ACC112 (cell line): ENCODE data around the gene KLHL29.

Experiments
- H2AFZ ChIP-seq: fragments of 200-600 bp; sonication (generic); one replicate; pipeline ENCODE4 v1.6.0; 2017; ENCODE audit warnings: antibody characterized with exemption, low read length; ENCODE audit not compliant: unreplicated experiment
- H3K27ac ChIP-seq: fragments of 200-600 bp; sonication (generic); 2 replicates; pipeline ENCODE4 v1.5.1; 2014; ENCODE audit warnings: low read depth, mild to moderate bottlenecking, antibody characterized with exemption, low read length, moderate library complexity
- H3K27me3 ChIP-seq: fragments of 200-600 bp; sonication (generic); 2 replicates; pipeline ENCODE4 v1.6.1; 2014; ENCODE audit warnings: mild to moderate bottlenecking, antibody characterized with exemption, low read length, moderate library complexity, mixed read lengths; ENCODE audit not compliant: insufficient read depth
- H3K36me3 ChIP-seq: fragments of 200-600 bp; sonication (generic); 2 replicates; pipeline ENCODE4 v1.6.1; 2016; ENCODE audit warnings: mild to moderate bottlenecking, antibody characterized with exemption, low read length, moderate library complexity, mixed read lengths; ENCODE audit not compliant: insufficient read depth
- H3K4me1 ChIP-seq: fragments of 200-600 bp; sonication (generic); one replicate; pipeline ENCODE4 v1.6.1; 2016; ENCODE audit warnings: low read length, mixed read lengths; ENCODE audit not compliant: insufficient read depth, unreplicated experiment, control insufficient read depth
- H3K4me3 ChIP-seq: fragments of 200-600 bp; sonication (generic); 2 replicates; pipeline ENCODE4 v1.5.1; 2014; ENCODE audit warnings: mild to moderate bottlenecking, low read depth, low read length
- H3K79me2 ChIP-seq: fragments of 200-600 bp; sonication (generic); one replicate; pipeline ENCODE4 v1.6.0; 2016; ENCODE audit warnings: low read length; ENCODE audit not compliant: control insufficient read depth, unreplicated experiment, insufficient read depth

Gene KLHL29

GRCh38 chr2:23523373-23524260 is 138.6 kb downstream of the KLHL29 start:
- no peak overlapping the region for H3K4me3 ChIP-seq
- no peaks in the 10 kb centered on the region for H3K79me2 ChIP-seq
- H3K36me3 ChIP-seq = no peaks in the 10 kb centered on the region
- peak overlapping the region; percentile 25 for H2AFZ ChIP-seq
- no peaks in the 10 kb centered on the region for H3K27me3 ChIP-seq
- peak overlapping the region; percentile 53 for H3K27ac ChIP-seq
- H3K4me1 ChIP-seq = peaks cover 25% of the 10 kb centered on the region

GRCh38 chr2:23524261-23524706 is 139.3 kb downstream of the KLHL29 start:
- Histone ChIP-seq H3K27me3 (no peaks in the 10 kb centered on the region), H3K27ac (peak overlapping the region; percentile 53), H3K79me2 (no peaks in the 10 kb centered on the region), H3K4me3 (peak overlapping the region; percentile 22; the same call in 1 of the 2 replicates), H2AFZ (peak overlapping the region; percentile 48), H3K4me1 (peaks cover 25% of the 10 kb centered on the region), H3K36me3 (no peaks in the 10 kb centered on the region)

GRCh38 chr2:23525137-23525765 is 140.3 kb downstream of the KLHL29 start:
- no peaks in the 10 kb centered on the region for H3K36me3 ChIP-seq
- peaks cover 23% of the 10 kb centered on the region for H3K4me1 ChIP-seq
- no peaks in the 10 kb centered on the region for H3K79me2 ChIP-seq
- peak overlapping the region; percentile 53 for H3K27ac ChIP-seq
- H3K4me3 ChIP-seq = 0 out of 2 replicates have a peak overlapping the region, but pooled peaks have one; percentile 22
- no peaks in the 10 kb centered on the region for H3K27me3 ChIP-seq
- H2AFZ ChIP-seq = no peak overlapping the region

- Histone ChIP-seq H3K27ac (no peak overlapping the region), H2AFZ (no peak overlapping the region), H3K4me1 (peaks cover 23% of the 10 kb centered on the region), H3K36me3 (no peaks in the 10 kb centered on the region), H3K79me2 (no peaks in the 10 kb centered on the region), H3K27me3 (no peaks in the 10 kb centered on the region), H3K4me3 (no peak overlapping the region)
These were observed 141.1 kb downstream of the KLHL29 start for GRCh38 chr2:23526114-23526513.

GRCh38 chr2:23526835-23527790 is 142.1 kb downstream of the KLHL29 start:
- Histone ChIP-seq H3K36me3 (no peaks in the 10 kb centered on the region), H3K4me1 (peaks cover 23% of the 10 kb centered on the region), H3K4me3 (no peak overlapping the region), H3K79me2 (no peaks in the 10 kb centered on the region), H3K27ac (no peak overlapping the region), H3K27me3 (no peaks in the 10 kb centered on the region), H2AFZ (no peak overlapping the region)

- no peak overlapping the region for H3K27ac ChIP-seq
- H2AFZ ChIP-seq = no peak overlapping the region
- H3K36me3 ChIP-seq = no peaks in the 10 kb centered on the region
- no peaks in the 10 kb centered on the region for H3K79me2 ChIP-seq
- H3K4me1 ChIP-seq = peaks cover 23% of the 10 kb centered on the region
- H3K27me3 ChIP-seq = no peaks in the 10 kb centered on the region
- H3K4me3 ChIP-seq = no peak overlapping the region
These were observed 143.2 kb downstream of the KLHL29 start for GRCh38 chr2:23528171-23528570.

- no peaks in the 10 kb centered on the region for H3K27me3 ChIP-seq
- peaks cover 18% of the 10 kb centered on the region for H3K4me1 ChIP-seq
- H3K27ac ChIP-seq = no peak overlapping the region
- H3K4me3 ChIP-seq = no peak overlapping the region
- H2AFZ ChIP-seq = no peak overlapping the region
- H3K79me2 ChIP-seq = no peaks in the 10 kb centered on the region
- no peaks in the 10 kb centered on the region for H3K36me3 ChIP-seq
These were observed 143.7 kb downstream of the KLHL29 start for GRCh38 chr2:23528690-23529089.

- no peak overlapping the region for H3K27ac ChIP-seq
- H2AFZ ChIP-seq = no peak overlapping the region
- peaks cover 8% of the 10 kb centered on the region for H3K4me1 ChIP-seq
- no peaks in the 10 kb centered on the region for H3K79me2 ChIP-seq
- no peaks in the 10 kb centered on the region for H3K36me3 ChIP-seq
- no peaks in the 10 kb centered on the region for H3K27me3 ChIP-seq
- H3K4me3 ChIP-seq = no peak overlapping the region
These were observed 144.7 kb downstream of the KLHL29 start for GRCh38 chr2:23529659-23530058.

- Histone ChIP-seq H3K4me1 (peaks cover 1% of the 10 kb centered on the region), H2AFZ (no peak overlapping the region), H3K27me3 (no peaks in the 10 kb centered on the region), H3K36me3 (no peaks in the 10 kb centered on the region), H3K4me3 (no peak overlapping the region), H3K27ac (no peak overlapping the region), H3K79me2 (no peaks in the 10 kb centered on the region)
These were observed 145.4 kb downstream of the KLHL29 start for GRCh38 chr2:23530206-23530908.

GRCh38 chr2:23530909-23531276 is 145.9 kb downstream of the KLHL29 start:
- H3K79me2 ChIP-seq = no peaks in the 10 kb centered on the region
- no peak overlapping the region for H3K4me3 ChIP-seq
- no peaks in the 10 kb centered on the region for H3K4me1 ChIP-seq
- H3K36me3 ChIP-seq = no peaks in the 10 kb centered on the region
- H3K27ac ChIP-seq = no peak overlapping the region
- H2AFZ ChIP-seq = no peak overlapping the region
- H3K27me3 ChIP-seq = no peaks in the 10 kb centered on the region
